NCI-H82 treated with DMSO at 0.1 percent for 48 hours (cell line): ENCODE data around the gene PEG3.
"Not testable (repeated sequence)": the region's sequence is repeated elsewhere in the genome, so short reads cannot be mapped to it uniquely, and the experiment has no call there.

Experiments used
- DNase-seq: peaks from one replicate; lab custom pipeline; 2025; ENCODE audit not compliant: unreplicated experiment; lab: John Stamatoyannopoulos, UW

Gene PEG3

GRCh38 chr19:56840451-56841192 lies at the start of gene PEG3, which contains the start of gene ZIM2:
TSS of gene PEG3 (minus strand) at chr19:56840726. CDS start at chr19:56824655, 16,071 bp downstream.
TSS of gene ZIM2 (minus strand) at chr19:56840726. CDS start at chr19:56824277, 16,449 bp downstream.
- no peak for DNase-seq

DNA sequence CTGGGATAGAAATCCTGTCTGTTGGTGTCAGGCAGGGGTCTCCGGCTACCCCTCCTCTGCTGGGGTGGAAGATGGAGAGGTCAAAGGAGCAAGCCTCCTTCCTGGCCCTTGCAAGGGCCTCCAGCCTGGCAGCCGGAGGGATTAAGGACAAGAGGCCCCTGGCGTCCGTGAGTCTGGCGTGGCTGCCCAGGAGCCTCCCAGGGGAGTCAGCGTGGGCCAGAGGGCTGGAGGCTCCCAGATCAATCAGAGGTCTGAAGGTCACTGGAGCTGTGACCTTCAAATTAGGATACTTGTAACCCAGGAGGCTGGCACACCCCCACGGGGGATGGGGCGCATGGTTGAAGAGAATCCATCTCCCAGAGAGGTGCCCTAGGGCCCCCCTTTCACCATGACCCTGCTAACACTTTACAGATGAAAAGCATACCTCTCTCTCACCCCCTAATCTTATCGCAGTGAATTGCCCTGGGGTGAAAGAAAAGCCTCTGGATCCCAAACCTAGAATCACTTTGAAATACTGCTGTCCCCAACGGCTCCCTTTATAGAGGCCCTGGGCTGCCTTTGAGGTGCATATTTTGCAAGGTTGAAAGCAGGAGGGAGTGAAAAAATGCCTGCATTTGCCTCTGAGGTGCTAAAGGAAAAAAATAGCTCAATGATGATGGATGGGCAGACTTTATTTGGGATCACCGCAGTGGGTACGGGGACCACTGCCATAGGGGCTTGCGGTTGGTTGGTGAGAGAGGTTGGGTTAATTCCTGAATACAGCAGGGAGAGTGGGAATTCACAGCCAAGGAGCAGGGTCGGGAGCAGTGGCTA lies 44.9 kb upstream of the PEG3 start:
- no peak for DNase-seq

- no peak for DNase-seq
Measured at GRCh38 chr19:56884441-56884840, 43.9 kb upstream of the PEG3 start.

DNA sequence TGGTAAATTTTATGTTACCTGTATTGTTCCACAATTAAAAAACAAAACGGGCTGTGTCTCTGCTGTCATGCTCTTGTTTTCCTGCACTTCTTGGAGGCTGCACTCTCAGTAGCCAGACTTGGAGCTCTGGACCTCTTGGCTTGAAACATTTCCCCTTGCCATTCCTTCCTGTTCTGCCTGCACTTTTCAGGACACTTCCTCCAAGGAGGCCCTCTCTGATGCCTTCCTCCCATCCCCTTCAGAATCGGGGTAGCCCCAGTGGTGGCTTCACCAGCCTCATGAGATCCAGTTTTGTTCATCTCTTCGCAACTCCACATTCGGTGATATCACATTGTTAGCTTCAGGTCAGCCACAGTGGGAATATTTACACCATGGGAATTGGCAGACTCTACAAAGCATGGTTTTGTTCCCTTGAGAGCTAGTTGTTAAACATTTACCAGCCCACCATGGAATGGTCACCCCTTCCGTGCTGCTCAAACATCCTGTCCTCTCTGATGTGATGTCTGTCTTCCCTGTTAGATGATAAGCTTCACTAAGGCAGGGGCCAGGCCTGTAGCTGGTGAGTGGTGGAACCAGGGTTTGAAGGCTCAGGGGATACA lies 40.2 kb upstream of the PEG3 start:
- no peak for DNase-seq

GRCh38 chr19:56877069-56877715 lies 36.7 kb upstream of the PEG3 start:
- no peak for DNase-seq

DNA sequence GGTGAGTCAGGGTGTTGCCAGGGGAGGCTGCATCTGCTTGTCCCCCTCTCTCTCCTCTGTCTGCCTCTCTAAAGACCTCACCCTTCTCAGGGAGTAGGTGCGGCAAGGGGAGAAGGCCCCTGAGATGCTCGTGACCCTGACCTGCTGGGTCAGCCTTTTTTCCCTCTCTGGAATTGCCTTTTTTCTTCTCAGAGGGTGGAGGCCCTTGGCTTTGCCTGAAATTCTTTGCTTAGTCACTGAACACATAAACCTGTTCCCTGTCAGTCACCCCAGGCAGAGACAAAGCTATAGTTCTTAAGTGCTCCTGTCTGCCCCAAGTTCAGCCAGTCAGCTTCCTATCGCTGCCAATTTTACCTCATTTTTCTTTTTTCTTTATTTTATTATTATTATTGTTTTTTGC lies 35.2 kb upstream of the PEG3 start:
- DNase-seq = no peak

DNA sequence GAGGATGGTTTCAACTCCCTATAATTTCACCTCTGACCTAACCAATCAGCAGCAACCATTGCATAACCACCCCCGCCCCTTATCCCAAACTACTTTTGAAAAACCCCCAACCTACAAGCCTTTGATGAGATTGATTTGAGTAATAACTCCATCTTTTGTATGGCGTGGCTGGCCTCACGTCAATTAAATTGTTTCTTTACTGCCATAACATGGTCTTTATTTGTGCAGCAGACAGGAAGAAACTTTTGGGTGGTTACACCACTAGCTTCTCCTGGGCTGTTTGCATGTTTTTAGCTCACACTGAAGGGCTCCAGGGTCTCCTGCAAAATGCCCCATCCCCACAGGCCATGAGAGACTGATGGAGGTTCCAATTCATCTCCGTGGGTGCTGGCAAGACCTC lies 34.0 kb upstream of the PEG3 start:
- no peak for DNase-seq

DNA sequence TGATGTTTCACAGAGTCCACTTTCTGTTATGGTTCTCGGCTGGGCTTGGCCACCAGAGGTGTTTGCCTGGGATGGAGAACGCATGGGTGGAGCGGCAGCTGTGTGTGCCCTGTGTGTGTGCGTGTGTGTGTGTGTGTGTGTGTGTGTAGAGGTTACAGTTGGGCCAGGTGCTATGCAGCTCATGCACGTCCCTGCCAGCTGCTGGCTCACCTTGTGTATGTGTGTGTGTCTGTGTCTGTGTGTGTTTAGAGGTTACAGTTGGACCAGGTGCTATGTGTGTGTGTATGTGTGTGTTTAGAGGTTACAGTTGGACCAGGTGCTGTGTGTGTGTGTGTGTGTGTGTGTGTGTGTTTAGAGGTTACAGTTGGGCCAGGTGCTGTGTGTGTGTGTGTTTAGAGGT lies 33.0 kb upstream of the PEG3 start:
- DNase-seq = no peak

GRCh38 chr19:56869886-56870285 lies 29.4 kb upstream of the PEG3 start:
- no peak for DNase-seq

DNA sequence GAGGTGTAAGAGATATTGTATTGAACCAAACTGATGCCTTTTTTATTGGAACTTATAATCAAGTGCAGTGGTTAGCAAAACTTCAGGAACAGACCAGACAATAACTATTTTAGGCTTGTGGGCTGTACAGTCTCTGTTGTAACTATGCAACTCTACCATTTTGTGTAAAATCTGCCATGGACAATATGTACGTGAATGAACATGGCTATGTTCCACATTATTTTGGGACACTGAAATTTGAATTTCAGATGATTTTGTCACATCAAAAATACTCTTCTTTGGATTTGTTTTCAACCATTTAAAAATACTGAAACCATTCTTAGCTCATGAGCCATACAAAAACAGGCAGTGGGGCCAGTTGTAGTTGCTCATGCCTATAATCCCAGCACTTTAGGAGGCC lies 27.9 kb upstream of the PEG3 start:
- DNase-seq = no peak

DNA sequence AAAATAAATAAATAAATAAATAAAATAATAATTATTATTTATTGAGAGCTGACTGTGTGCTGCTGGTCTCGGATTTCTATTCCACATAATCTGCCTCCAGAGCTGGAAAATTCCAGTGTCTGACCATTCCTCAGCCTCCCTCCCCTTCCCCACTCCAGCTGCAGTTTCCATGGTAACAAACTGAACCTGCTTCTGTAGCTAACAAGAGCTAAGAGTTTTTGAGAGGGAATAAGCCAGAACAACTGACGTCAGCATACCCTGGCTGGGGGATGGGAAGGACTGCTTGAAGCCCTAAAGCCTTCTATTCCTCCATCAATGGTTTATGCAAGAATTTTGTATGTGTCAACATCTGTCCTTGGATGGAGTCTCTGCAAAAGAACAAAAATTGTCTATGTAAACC lies 26.0 kb upstream of the PEG3 start:
- DNase-seq = no peak

GRCh38 chr19:56864443-56865125 lies 24.1 kb upstream of the PEG3 start:
- DNase-seq = no peak

- no peak for DNase-seq
Measured at GRCh38 chr19:56862741-56863140, 22.2 kb upstream of the PEG3 start.

DNA sequence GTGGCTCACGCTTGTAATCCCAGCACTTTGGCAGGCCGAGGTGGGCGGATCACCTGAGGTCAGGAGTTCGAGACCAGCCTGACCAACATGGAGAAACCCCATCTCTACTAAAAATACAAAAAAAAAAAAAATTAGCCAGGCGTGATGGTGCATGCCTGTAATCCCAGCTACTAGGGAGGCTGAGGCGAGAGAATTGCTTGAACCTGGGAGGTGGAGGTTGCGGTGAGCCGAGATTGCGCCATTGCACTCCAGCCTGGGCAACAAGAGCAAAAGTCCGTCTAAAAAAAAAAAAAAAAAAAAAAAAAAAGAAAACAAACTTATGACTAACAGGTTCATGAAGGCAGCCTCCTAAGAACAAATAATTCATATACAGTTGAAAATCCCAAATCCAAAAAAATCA lies 19.9 kb upstream of the PEG3 start:
- DNase-seq = not testable (repeated sequence)

- no peak for DNase-seq
Measured at GRCh38 chr19:56858026-56858425, 17.5 kb upstream of the PEG3 start.

- DNase-seq = no peak
Measured at GRCh38 chr19:56856822-56857221, 16.3 kb upstream of the PEG3 start.

- DNase-seq = not testable (repeated sequence)
Measured at GRCh38 chr19:56852361-56852760, 11.8 kb upstream of the PEG3 start.

DNA sequence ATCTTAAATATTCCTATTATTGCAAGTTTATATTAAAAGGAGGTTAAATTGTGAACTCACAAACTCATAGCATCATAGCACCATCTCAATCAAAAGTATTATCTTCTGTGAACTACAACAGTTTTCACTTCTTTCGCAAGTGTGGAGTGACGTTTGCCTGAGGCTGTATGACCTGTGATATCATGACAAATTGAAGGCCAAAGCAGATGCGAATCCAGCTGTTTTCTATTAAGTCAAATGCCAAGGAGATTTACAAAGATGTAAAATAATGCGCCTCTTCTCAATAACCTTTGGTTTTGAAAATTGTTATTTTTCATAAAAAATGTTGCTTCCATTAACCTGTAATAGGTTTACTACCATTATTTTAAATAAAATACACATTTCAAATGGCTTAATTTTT lies 7.6 kb upstream of the PEG3 start:
- no peak for DNase-seq

DNA sequence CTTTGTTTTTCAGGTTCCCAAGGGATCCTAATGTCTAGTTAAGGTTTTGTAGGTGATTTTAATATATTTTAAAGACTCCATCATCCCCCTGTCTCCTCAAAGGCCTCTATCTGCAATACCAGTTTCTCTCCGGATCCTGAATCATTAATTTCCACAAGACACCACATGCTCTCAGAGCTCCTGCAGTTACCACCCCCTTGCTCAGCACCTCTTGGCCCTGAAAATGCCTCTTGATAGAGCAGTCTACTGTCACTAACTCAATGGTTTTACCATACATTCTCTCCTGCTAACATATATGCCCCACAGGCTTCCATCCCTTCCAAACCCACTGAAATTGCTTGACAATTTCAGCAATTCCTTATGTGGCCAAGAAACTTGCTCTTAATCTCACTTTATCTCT lies 1.9 kb upstream of the PEG3 start:
- no peak for DNase-seq

DNA sequence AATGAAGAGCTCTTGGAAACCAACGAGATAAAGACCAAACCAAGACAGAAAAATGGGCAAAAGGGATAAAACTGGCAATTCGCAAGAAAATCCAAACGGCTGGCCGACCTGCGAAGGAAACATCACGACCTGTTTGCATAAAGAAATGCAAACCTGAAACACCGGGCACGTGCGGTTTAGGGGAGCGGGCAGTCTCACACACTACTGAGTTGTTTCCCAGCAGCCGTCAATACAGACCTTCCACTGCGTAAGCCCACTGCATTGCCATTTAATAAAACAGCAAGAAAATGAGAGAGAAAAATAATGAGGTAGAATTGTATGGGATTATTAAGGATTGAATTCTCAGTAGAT lies 642 bp upstream of the PEG3 start:
- DNase-seq = no peak
